GM18520 (cell line): ENCODE measurements around the gene R3HDM2.
A peak's percentile ranks its signal among the peaks of the same experiment; 100 is the strongest.

ENCODE experiments used
- ATAC-seq: cut with Tn5 transposase; IDR thresholded peaks from one replicate; pipeline ENCODE4 v1.9.1; 2021; ENCODE audit not compliant: unreplicated experiment

Gene R3HDM2

DNA sequence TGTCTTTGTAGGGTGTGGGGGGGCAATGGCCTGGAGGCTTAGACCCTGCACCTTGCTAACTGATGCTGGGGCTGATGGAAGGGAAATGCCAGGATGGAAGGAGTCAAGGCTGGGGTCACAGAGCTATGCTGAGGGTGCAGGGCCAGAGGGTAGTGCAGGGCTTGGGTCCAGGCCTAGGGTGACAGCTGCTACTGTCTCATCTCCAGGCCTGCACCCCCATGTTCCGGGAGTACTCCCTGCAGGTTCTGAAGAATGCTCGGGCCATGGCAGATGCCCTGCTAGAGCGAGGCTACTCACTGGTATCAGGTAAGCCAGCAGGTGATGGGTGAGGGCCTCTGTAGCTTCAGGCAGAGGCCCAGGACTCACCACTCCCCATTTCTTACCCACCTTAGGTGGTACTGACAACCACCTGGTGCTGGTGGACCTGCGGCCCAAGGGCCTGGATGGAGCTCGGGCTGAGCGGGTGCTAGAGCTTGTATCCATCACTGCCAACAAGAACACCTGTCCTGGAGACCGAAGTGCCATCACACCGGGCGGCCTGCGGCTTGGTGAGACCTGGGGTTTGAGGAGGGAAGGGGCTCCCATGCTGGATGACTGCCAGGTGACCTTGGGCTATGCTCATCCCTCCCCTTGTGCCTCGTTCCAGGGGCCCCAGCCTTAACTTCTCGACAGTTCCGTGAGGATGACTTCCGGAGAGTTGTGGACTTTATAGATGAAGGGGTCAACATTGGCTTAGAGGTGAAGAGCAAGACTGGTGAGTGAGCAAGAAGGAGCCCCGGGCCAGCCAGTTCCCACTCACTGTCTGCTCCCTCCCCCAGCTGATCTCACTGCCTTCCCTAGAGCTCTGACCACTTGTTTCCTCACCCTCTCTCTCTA, 197.2 kb downstream of the R3HDM2 start:
- ATAC-seq = no peak

DNA sequence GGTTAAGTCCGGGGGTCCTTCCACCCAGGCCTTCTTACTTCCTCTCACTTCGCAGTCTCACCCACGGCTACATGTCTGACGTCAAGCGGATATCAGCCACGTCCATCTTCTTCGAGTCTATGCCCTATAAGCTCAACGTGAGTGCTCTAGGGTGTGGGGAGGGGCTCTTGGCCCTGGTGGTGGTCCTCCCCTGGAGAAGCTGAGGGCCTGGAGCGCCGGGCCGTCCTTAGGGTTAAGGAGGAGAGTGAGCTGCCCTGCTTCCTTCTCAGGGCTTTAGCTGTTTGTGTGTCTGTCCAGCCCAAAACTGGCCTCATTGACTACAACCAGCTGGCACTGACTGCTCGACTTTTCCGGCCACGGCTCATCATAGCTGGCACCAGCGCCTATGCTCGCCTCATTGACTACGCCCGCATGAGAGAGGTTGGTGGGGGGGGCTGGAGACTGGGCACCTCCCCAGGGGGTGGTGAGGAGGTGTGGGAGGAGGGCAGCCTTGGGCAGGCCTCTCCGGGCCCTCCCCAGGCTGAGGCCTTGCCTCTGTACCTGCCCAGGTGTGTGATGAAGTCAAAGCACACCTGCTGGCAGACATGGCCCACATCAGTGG, 198.6 kb downstream of the R3HDM2 start:
- no peak for ATAC-seq

DNA sequence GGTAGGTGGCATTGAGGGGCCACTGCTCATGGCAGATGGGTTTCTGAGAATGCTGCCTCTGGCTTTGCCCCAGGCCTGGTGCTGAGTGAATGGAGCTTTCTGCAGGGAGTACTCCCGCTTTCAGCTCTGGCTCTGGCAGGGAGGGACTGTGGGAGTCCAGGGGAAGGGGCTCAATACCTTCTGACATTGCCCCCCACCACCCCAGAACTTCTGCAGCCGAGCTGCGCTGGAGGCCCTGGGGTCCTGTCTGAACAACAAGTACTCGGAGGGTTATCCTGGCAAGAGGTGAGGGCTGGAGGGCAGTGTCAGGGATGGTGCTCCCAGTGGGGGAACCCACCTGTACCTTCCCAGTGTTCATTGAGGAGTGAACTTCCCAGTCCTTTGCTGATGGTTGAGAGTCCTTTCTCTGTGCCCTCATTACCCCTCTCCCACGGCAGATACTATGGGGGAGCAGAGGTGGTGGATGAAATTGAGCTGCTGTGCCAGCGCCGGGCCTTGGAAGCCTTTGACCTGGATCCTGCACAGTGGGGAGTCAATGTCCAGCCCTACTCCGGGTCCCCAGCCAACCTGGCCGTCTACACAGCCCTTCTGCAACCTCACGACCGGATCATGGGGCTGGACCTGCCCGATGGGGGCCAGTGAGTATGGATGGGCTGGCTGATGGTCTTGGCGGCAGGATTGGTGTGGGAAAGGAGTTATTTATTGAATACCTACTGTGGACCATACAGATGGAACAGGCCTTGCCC, 199.4 kb downstream of the R3HDM2 start:
- ATAC-seq = no peak

DNA sequence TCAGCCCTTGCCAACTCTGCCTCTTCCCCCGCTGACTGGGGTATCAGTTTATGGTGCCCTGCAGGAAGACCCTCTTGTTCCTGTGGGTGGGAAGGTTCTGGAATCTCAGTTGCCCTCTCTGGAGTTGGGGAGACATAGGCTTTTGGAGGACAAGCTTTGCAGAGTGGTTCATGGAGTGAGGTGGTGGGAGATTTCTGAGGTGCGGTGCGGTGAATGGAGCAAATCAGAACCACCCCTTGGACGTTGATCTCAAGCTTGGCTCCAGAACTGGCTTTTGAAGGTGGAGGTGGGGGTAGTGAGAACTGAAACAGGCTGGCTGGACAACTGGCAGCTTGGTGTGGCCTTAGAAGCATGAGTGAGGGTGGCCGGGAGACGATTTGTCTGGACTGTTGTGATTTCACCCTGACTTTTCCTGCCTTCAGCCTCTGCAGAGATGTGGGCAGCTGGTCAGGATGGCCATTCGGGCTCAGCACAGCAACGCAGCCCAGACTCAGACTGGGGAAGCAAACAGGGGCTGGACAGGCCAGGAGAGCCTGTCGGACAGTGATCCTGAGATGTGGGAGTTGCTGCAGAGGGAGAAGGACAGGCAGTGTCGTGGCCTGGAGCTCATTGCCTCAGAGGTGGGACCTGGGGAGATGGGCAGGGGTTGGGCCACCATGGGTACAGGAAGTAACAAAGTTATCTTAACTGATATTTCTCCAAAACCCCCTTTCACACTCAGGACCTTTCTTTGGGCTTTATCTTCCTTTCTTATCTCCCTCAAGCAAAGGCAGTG, 200.3 kb downstream of the R3HDM2 start:
- no peak for ATAC-seq

DNA sequence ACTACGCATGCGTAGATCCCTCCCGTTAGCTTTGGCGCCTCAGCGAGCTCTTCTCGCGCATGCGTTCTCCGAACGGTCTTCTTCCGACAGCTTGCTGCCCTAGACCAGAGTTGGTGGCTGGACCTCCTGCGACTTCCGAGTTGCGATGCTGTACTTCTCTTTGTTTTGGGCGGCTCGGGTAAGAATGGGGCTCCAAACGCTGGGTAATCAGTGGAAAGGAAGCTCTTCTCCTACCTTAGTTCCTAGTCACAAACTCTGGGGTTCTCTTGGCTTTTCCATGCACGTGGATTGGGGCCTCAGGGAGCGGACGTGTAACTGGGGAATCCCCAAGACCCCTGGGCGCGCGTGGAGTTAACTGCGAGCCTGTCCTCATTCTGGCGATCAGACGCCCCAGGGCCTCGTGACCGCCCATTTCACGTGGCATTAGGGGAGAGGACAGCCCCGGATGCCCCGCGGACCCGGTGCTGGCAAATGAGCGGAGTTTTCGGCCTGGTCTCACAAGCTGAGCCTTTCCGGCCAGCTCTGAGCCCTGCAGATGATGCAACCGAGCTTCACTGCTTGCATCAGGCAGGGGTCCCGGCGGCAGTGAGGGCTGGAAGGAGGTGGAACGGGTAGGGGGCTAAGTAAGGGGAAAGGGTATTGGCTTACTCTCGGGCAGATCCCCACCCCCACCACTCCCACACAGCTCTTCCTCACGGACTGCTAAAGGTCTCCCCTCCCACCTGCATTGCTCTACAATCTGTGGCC, 201.0 kb downstream of the R3HDM2 start, which contains the start of gene SHMT2:
SHMT2 (plus strand) TSS at position 78 of the 747 bp plus-strand sequence; CDS start at position 146, 68 bp downstream.
- peak; percentile 58 for ATAC-seq

DNA sequence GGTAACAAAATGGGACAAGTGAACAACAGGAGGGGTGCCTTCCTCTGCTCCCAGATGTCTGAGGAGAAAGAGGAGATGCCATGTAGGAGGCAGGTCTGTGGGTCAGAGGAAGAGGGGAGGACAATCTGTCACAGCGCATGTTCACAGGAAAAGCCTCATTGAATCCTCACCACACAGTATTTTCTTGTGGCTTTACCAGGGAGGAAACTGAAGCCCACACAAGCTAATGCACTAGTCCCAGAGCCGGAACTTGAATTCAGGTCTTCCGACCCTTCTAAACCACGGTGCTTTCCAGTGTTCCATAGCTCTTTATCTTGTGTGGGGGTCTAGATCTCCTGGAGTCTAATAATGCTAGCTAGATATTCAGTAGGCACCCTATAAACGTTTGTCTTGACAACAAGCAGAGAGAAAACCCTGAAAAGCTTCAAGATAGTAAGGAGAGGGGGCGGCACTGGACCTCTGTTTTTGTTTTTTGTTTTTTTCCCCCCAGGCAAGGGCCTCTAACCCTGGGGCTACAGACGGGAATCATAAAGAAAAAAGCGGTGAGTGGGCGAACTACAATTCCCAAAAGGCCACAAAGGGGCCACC, 201.7 kb downstream of the R3HDM2 start:
- no peak for ATAC-seq

DNA sequence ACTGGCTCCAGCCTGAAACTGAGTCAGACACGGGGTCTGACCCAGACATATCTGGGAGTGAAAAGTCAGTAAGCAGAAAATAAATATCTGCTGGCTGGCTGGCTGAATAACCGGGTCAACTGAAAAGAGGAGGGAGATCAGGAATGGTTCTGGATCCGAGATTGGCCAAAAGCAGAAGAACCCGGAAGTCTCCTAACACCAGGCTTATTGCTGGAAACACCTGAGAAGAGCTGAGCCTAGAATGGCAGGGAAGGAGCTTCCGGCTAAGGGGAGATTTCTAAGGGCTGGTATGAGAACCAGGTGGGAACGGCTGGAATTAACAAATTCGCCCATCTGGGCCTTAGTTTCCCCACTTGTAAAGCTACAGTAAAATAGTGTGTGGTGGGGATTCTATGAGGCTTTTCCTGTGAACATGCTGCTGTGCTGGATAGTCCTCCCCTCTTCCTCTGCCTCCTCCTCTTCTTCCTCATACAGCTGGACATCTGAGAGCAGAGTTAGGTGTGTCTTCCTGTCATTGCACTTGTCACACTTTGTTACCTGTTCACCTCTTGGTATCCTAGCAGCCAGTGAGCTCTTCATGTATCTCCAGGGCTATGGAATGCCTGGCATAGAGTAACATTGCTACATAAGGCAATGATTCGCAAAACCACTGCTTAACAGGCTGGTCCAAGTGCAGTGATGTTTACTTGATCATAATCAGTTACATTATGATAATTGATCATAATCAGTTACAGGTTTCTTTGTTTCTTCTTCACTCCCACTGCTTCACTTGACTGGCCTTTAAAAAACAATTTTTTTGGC, 203.3 kb downstream of the R3HDM2 start:
- ATAC-seq = no peak

DNA sequence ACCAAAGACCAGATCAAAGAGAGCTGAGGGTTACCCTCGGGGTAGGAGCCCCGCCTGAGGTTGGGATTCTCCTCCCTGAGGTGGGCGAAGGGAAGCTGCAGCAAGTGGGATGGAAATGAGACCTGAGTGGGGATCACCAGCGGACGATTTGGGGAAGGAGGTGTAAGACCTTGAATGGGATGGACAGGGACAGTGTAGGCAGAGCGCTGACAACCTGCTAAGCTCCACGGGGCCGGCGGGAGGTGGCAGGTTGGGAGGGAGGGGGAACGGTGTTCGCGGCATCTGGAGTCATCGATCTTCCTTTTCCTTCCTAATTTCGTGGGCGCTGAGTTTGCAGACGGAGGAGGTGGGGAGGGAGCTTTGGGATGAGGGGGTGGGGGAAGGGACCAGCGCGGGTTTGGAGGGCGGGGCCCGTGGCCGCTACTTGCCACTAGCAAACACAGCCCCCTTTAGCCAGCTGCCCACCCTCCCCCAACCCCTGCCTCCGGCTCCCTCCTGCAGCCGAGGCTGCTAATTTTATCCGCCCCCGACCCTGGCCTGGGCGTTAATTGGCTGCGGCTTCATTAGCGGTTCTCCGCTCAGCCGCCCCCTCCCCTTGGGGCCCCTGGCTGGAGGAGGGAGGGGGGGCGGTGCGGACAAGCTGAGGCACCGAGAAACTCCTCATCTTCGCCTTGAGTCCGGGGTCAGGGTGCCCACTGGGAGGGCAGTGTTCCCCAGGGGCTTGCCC, 204.1 kb downstream of the R3HDM2 start:
- no peak for ATAC-seq

DNA sequence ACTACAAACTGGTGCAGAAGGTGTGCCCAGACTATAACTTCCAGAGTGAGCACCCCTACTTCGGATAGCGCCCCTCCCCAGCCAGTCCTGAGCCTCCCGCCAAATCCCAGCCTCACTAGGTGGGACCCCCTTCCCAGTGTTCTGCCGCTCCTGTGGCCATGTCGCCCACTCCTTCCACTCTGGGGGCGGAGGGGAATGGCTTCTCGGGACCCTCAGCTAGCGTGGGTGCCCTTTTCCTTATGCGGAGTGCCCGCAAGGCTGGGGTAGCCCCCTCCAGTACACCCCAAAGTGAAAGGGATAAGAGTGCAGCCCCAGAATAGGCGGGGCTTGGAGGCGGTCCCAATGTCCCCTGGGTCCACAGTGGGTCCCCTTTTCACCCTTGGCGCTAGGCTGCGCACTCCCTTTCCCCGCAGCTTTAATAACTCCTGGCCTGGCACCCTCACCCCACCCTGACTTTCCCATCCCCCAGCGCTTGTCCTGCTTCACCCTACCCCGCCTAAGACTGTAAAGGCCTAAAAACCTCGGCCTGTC, 205.1 kb downstream of the R3HDM2 start:
- no peak for ATAC-seq

DNA sequence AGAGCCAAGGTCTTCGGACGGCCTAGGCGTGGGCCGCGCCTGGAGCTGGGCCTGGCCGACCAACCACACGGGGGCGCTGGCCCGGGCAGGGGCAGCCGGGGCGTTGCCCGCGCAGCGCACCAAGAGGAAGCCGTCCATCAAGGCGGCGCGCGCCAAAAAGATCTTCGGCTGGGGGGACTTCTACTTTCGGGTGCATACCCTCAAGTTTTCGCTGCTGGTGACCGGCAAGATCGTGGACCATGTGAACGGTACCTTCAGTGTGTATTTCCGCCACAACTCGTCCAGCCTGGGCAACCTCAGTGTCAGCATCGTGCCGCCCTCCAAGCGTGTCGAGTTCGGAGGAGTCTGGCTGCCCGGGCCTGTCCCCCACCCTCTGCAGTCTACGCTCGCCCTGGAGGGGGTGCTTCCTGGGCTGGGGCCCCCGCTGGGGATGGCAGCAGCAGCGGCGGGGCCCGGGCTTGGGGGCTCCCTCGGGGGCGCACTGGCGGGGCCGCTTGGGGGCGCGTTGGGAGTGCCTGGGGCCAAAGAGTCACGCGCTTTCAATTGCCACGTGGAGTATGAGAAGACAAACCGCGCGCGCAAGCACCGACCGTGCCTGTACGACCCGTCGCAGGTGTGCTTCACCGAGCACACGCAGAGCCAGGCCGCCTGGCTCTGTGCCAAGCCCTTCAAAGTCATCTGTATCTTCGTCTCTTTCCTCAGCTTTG, 205.7 kb downstream of the R3HDM2 start:
- ATAC-seq = peak; percentile 32

DNA sequence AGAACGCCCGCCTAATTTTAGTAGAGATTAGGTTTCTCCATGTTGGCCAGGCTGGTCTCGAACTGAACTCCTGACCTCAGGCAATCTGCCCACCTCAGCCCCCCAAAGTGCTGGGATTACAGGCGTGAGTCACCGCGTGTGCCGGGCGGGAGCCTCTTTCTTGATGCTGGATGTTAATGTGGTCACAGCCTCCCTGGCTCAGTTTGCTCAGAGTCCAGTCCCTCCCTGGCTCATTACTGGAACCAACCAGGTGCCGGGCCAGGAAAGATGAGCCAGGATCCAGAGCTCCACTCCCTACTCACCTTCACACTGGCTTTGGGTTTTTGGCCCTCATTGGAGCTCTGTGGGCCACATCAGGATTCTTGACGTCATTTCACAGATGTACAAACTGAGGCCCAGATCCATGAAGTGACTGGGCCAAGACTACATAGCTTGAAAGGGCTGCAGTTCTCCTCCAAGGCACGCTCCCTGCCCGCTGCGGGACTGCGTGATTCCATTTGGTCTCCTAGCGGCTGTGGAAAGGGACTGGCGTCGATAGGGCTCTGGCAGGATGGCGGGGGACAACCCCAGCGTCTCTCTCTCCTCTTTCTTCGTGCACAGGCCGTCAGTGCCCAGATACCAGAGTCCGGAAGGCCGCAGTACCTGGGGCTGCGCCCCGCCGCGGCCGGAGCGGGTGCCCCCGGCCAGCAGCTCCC, 206.4 kb downstream of the R3HDM2 start:
- ATAC-seq = no peak

DNA sequence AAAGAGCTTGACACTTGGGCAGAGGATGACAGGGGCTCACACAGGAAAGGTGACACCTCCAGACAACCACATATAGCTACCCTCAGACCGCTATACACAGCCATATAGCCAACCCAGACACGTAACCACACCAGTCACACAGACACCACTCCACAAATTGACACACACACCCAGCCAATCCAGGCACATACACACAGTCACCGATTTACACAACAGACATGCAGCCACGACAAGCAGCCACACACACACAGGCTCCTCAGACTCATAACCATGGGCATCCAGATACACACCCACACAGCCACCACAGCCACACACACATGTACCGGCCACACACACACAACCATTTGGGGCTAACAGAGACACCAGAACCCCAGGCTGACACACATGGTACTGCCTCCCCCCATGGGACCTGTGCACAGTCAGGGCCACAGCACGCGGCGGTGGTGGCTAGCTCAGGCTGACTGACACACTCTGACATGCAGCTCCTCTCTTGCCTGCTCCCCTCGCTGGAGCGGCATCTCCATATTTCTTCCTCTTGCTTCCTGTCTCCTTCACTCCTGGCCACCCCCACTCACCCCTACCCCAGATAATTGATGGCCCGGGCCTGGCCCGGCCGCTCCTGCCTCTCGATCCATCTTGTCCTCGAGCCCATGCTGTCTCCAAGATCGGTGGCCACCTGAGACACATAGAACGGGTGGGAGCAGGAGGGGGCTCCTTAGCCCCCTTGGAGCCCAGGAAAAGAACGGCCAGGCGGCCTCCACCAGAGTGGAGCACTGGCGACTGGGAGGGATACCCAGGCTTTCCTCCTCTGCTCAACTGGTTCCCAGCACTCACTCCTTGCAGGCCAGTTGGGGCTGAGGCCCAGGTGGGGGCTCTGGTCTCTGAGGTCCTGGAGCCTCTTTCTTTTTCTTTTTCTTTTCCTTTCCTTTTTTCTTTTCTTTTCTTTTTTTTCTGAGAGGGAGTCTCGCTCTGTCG, 207.4 kb downstream of the R3HDM2 start:
- ATAC-seq = no peak

DNA sequence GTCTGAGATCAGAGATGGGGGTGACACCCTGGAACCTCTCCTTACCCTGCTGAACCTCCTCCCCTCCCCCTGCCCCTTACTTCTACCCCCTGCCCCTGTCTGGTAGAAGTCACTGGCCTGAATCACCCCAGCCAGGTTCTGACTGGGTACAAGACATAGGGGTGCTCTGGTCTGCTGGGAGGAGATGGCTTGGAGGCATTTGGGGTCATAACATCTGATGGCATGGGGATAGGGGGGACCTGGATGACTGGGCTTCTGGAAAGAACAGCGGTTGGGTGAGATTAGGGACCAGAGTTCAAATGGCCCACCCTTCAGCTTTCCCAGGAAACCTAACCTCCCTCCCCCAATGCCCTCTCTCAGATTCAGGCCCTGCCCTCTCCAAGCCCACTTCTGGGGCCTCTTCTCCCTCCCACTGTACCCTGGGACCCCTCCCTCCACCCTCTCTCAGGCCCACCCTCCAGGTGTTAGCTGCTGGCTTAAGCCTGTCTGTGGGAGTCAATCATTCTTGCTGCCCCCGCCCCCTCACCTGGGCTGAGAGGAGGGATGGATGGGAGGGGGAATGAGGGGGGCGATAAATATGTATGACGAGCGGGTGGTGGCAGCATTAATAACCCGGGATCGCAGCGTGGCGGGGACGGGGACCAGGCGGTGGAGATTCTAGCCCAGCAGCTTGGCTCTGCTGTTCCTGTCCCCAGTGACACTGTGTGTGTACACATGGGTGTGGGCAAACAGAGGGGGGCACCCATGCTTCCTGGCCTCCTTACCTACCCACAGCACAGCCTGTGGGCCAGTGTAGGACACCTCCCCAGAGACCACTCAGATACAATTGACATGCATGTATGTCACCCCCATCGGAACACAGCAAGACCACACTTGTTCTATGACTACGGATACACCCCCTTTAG, 208.3 kb downstream of the R3HDM2 start:
- no peak for ATAC-seq

DNA sequence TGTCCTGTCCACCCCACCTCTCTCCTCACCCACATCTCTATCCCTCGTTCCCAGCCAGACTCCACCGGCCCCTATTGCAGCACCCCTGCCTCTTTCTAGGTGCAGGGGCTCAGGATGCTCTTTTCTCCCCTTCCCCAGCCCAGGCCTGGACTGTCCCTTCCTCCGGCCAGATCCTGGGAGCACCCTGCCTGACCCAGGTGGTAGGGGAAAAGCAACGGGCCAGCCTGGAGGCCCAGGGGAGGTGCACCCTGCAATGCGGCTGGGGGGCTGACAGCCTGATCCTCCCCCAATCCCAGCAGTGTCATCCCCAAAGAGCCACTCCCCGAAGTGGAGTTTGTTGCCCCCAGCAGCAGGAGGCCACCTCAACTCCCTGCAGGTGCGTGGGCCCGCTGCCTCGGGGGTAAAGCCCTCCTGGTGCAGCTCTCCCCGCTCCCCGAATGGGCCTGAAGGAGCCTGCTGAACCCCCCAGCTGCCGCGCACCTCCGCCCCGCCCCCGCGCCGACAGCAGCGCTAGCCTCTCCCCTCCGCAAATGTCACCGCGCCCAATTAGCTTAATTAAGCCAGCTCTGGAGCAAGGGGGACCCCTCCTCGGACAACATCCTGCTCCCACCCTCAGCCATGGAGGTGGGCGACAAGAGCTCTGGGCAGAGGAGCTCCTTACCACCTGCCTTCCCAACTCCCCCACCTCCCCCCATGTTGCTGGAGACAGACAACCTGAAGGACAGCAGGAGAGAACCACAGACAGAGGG, 209.5 kb downstream of the R3HDM2 start:
- no peak for ATAC-seq
